Mucosa of descending colon (tissue), 3 donors: Measurements from ENCODE around the gene CAPN10. TPM values are rescaled to one million over a fixed set of nuclear protein-coding genes. Genes with fewer than 3 reads are reported as not detected.

Experiments used
- ATAC-seq: fragments of 200-7000 bp; cut with Tn5 transposase; one replicate; pipeline ENCODE4 v1.9.1; 2020; ENCODE audit warnings: mild to moderate bottlenecking, moderate library complexity
- DNase-seq, 3 donors: peaks; one replicate each; pipeline ENCODE4 v3.0.0-alpha.2; 2020
- H3K36me3 ChIP-seq: fragments of 200-600 bp; one replicate; pipeline ENCODE4 v1.8.0; 2021; ENCODE audit warnings: low read depth, mild to moderate bottlenecking
- H3K4me1 ChIP-seq: fragments of 200-600 bp; one replicate; pipeline ENCODE4 v1.8.0; 2021; ENCODE audit warnings: low read depth, mild to moderate bottlenecking
- H3K4me3 ChIP-seq: fragments of 200-600 bp; one replicate; pipeline ENCODE4 v1.8.0; 2021; ENCODE audit warnings: mild to moderate bottlenecking
- H3K9me3 ChIP-seq: fragments of 200-600 bp; one replicate; pipeline ENCODE4 v1.8.0; 2021; ENCODE audit warnings: mild to moderate bottlenecking
- CTCF ChIP-seq: fragments of 200-600 bp; IDR thresholded peaks from one replicate; pipeline ENCODE4 v1.8.0; 2022; ENCODE audit warnings: antibody characterized with exemption, mild to moderate bottlenecking
- intact Hi-C, 2 donors: fragments of 100-400 bp; cut with DNase I in 1 of 2; cut with micrococcal nuclease in 1 of 2; formaldehyde crosslinking; loops; one replicate each; pipeline versions ENCODE4 v1.11.0 to v1.11.1; 2022; cut with DNase I, micrococcal nuclease
- total RNA-seq, 3 donors: library from RNA; stranded (reverse); fragmentation: NEBNext Ultra II Directional in 2 of 3; extraction: Animal tissue kit (Norgen Biotek cat#: 25700) in 2 of 3; gene quantifications; one replicate each; pipeline versions ENCODE4 v1.2.1 to v1.2.4, GENCODE V29; 2021 to 2023
- donor health status: DM: no; HTN: no; CAD: no; lungs with moderate emphysema.
- donor health status: DM: no; HTN: no; CAD: no.
- donor health status: DM: no; HTN: yes; CAD: no.

Gene CAPN10
- total RNA-seq, 3 donors from 2014 or later = 34.0 to 55.5 (median 40.4) TPM

DNA sequence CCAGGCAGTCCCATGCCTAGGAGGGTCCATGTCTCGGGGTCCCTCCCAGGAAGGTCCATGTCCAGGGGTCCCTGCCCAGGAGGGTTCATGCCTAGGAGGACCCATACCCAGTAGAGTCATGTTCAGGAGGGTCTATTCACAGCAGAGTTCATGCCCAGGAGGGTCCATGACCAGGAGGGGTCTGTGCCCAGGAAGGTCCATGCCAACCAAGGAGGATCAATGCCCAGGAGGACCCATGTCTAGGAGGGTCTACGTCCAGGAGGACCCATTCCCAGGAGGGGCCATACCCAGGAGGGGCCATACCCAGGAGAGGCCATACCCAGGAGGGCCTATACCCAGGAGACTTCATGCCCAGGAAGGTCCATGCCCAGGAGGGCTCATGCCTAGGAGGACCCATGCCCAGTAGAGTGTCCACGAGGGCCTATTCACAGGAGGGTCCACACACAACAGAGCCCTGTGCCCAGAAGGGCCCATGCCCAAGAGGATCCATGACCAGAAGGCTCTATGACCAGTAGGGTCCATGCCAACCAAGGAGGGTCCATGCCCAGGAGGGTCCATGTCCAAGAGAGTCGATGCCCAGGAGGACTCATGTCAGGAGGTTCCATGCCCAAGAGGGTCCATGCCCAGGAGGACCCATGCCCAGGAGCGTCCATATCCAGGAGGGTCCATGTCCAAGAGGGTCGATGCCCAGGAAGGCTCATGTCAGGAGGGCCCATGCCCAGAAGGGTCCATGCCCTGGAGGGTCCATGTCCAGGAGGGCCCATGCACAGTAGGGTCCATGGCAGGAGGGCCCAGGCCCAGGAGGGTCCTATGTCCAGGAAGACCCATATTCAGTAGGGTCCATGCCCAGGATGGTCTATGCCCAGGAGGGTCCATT is 48.8 kb downstream of the CAPN10 start:
- ATAC-seq = peak; percentile 7
- TF ChIP-seq CTCF = no peak
- peaks cover 11% of the 10 kb centered on the region for H3K9me3 ChIP-seq
- no peak overlapping the region for H3K4me3 ChIP-seq
- H3K36me3 ChIP-seq = no peaks in the 10 kb centered on the region
- DNase-seq = peak in 1 of 3 donors; percentile 14
- H3K4me1 ChIP-seq = no peaks in the 10 kb centered on the region
- intact Hi-C loops = no loop called here

- TF ChIP-seq CTCF = no peak
- Histone ChIP-seq H3K4me1 (no peaks in the 10 kb centered on the region), H3K9me3 (peaks cover 11% of the 10 kb centered on the region), H3K4me3 (no peak overlapping the region), H3K36me3 (no peaks in the 10 kb centered on the region)
- DNase-seq (peak in 1 of 3 donors; percentile 14), ATAC-seq (peak; percentile 8)
- intact Hi-C loops = no loop called here
These were observed 49.5 kb downstream of the CAPN10 start for GRCh38 chr2:240635998-240636547.

- intact Hi-C loops = no loop called here
- no peaks in the 10 kb centered on the region for H3K36me3 ChIP-seq
- TF ChIP-seq CTCF = no peak
- ATAC-seq (no peak), DNase-seq (peak in 1 of 3 donors; percentile 12)
- H3K4me1 ChIP-seq = no peaks in the 10 kb centered on the region
- no peak overlapping the region for H3K4me3 ChIP-seq
- peaks cover 11% of the 10 kb centered on the region for H3K9me3 ChIP-seq
These were observed 50.1 kb downstream of the CAPN10 start for GRCh38 chr2:240636563-240637115.

GRCh38 chr2:240637116-240637900 is 50.8 kb downstream of the CAPN10 start:
- Histone ChIP-seq H3K4me1 (no peaks in the 10 kb centered on the region), H3K9me3 (peaks cover 11% of the 10 kb centered on the region), H3K4me3 (no peak overlapping the region), H3K36me3 (no peaks in the 10 kb centered on the region)
- DNase-seq (peak in 1 of 3 donors; percentile 16), ATAC-seq (no peak)
- TF ChIP-seq CTCF = no peak
- intact Hi-C loops = no loop called here

DNA sequence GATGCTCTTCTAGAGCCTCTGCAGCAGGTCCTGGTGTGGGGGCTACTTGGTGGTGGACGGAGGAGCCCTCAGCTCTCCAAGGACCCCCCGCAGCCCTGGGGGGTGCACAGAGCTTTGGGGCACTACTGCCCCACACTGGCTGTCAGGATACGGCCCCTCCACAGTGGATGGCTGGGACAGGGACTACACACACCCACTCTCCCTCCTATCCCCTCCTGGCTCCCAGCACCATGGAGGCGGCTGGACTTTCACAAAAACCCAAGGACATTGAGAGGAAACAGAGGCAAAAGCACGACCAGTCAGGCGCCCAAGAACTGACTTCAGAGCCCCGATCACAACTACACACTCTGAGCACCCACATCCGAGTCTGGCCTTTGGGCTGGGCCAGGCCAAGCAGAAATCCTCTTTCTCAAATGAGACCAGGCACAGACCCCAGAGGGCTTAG is 51.4 kb downstream of the CAPN10 start:
- no peaks in the 10 kb centered on the region for H3K4me1 ChIP-seq
- no peak for TF ChIP-seq CTCF
- H3K36me3 ChIP-seq = no peaks in the 10 kb centered on the region
- intact Hi-C loops = no loop called here
- H3K9me3 ChIP-seq = peaks cover 11% of the 10 kb centered on the region
- no peak overlapping the region for H3K4me3 ChIP-seq
- peak in 1 of 3 donors; percentile 18 for DNase-seq
- no peak for ATAC-seq
